Measurements from ENCODE around the gene GPC3.

- TF ChIP-seq, protein P1, sequence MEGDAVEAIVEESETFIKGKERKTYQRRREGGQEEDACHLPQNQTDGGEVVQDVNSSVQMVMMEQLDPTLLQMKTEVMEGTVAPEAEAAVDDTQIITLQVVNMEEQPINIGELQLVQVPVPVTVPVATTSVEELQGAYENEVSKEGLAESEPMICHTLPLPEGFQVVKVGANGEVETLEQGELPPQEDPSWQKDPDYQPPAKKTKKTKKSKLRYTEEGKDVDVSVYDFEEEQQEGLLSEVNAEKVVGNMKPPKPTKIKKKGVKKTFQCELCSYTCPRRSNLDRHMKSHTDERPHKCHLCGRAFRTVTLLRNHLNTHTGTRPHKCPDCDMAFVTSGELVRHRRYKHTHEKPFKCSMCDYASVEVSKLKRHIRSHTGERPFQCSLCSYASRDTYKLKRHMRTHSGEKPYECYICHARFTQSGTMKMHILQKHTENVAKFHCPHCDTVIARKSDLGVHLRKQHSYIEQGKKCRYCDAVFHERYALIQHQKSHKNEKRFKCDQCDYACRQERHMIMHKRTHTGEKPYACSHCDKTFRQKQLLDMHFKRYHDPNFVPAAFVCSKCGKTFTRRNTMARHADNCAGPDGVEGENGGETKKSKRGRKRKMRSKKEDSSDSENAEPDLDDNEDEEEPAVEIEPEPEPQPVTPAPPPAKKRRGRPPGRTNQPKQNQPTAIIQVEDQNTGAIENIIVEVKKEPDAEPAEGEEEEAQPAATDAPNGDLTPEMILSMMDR (IDR thresholded peaks at IDR 0.05), result no peak
- no peak for TF ChIP-seq POLR2A (IDR thresholded peaks at IDR 0.05)
Observed at GRCh38 chrX:133537142-133537541, 448.3 kb downstream of the GPC3 start.

Measured in right lobe of liver (tissue), 4 donors.